Keratinocyte (primary cell): ENCODE measurements around the gene KCNK10. TPM values are rescaled to one million over a fixed set of nuclear protein-coding genes. Genes with fewer than 3 reads are reported as not detected.

Experiments used
- DNase-seq: peaks from one replicate; pipeline ENCODE4 v3.0.0-alpha.2; 2011; ENCODE audit warnings: low read depth, missing footprints, low spot score
- FAIRE-seq: peaks from 2 replicates; lab custom pipeline; 2011; peaks lifted over from hg19 to GRCh38; lab: Jason Lieb, UNC
- H2AFZ ChIP-seq: 2 replicates; pipeline ENCODE4 v1.6.0; 2012; ENCODE audit warnings: low read length, control low read depth, inconsistent platforms; ENCODE audit not compliant: control insufficient read depth
- H3K27ac ChIP-seq: 2 replicates; pipeline ENCODE4 v1.5.1; 2011; ENCODE audit warnings: low read length; ENCODE audit not compliant: control insufficient read depth, insufficient read depth
- H3K27me3 ChIP-seq: 3 replicates; pipeline ENCODE4 v1.6.0; 2011; ENCODE audit warnings: low read length; ENCODE audit not compliant: control insufficient read depth, insufficient read depth; ENCODE audit errors: extremely low read depth
- H3K36me3 ChIP-seq, 2 experiments: 2 replicates in 1 of 2; 3 replicates in 1 of 2; pipeline ENCODE4 v1.5.1; 2011; ENCODE audit warnings: low read length in 2 of 2, mild to moderate bottlenecking in 1 of 2; ENCODE audit not compliant: control insufficient read depth in 2 of 2, insufficient read depth in 2 of 2; ENCODE audit errors: extremely low read depth in 1 of 2
- H3K4me1 ChIP-seq: 3 replicates; pipeline ENCODE4 v1.5.1; 2011; ENCODE audit warnings: low read length; ENCODE audit not compliant: control insufficient read depth, insufficient read depth; ENCODE audit errors: extremely low read depth
- H3K4me2 ChIP-seq: 3 replicates; pipeline ENCODE4 v1.6.0; 2011; ENCODE audit warnings: low read depth, low read length; ENCODE audit not compliant: control insufficient read depth, insufficient read depth; ENCODE audit errors: extremely low read depth
- H3K4me3 ChIP-seq, 3 experiments: fragments of 200-600 bp in 1 of 3; sonication (generic) in 1 of 3; 2 replicates in 2 of 3; 3 replicates in 1 of 3; pipeline ENCODE4 v1.5.1; 2011 to 2016; ENCODE audit warnings: low read length in 3 of 3, mild to moderate bottlenecking in 3 of 3, control low read depth in 2 of 3, inconsistent platforms in 1 of 3, low read depth in 1 of 3, mixed read lengths in 1 of 3, mixed run types in 1 of 3, moderate library complexity in 1 of 3; ENCODE audit not compliant: control insufficient read depth in 2 of 3, insufficient read depth in 2 of 3; ENCODE audit errors: extremely low read depth in 1 of 3
- H3K79me2 ChIP-seq: 2 replicates; pipeline ENCODE4 v1.6.0; 2012; ENCODE audit warnings: low read length; ENCODE audit not compliant: control insufficient read depth, insufficient read depth
- H3K9ac ChIP-seq: 3 replicates; pipeline ENCODE4 v1.6.0; 2011; ENCODE audit warnings: low read length; ENCODE audit not compliant: control insufficient read depth, insufficient read depth; ENCODE audit errors: extremely low read depth
- H3K9me1 ChIP-seq: 3 replicates; pipeline ENCODE4 v1.6.0; 2011; ENCODE audit warnings: low read length; ENCODE audit not compliant: control insufficient read depth, insufficient read depth; ENCODE audit errors: extremely low read depth
- H3K9me3 ChIP-seq: 2 replicates; pipeline ENCODE4 v1.5.1; 2012; ENCODE audit warnings: low read depth, low read length; ENCODE audit not compliant: control insufficient read depth
- H4K20me1 ChIP-seq: 3 replicates; pipeline ENCODE4 v1.6.0; 2011; ENCODE audit warnings: low read length; ENCODE audit not compliant: control insufficient read depth, insufficient read depth; ENCODE audit errors: extremely low read depth
- EZH2 ChIP-seq: IDR thresholded peaks from one replicate; pipeline ENCODE4 v1.6.1; 2012; ENCODE audit warnings: inconsistent platforms, mild to moderate bottlenecking, low read length, moderate library complexity
- dilution Hi-C: fragments of 300-500 bp; cut with MboI; formaldehyde crosslinking; loops from one replicate; pipeline ENCODE4 v1.7.0; 2020; ENCODE audit warnings: low sequenced_read_pairs; ENCODE audit not compliant: extremely low pct_ligation_motif_present
- polyA plus RNA-seq, 5 experiments: library from polyadenylated mRNA; depleted of rRNA in 3 of 5; stranded (reverse) in 3 of 5; stranded (forward) in 1 of 5; unstranded in 1 of 5; fragments of >200 nt; gene quantifications; 1 replicate in 1 of 5; 2 replicates in 3 of 5; 3 replicates in 1 of 5; pipeline versions ENCODE4 v1.2.1 to v1.2.3, GENCODE V29; 2011 to 2012; ENCODE audit warnings: missing spikeins in 2 of 5, low read depth in 1 of 5, low replicate concordance in 1 of 5
- TF ChIP-seq, protein P1 (sequence below), 3 experiments: IDR thresholded peaks in 1 of 3; conservative IDR thresholded peaks in 1 of 3; optimal IDR thresholded peaks in 1 of 3; 2 replicates in 2 of 3; 3 replicates in 1 of 3; pipeline versions ENCODE3 to v1.5.1; 2011; ENCODE audit warnings: low read length in 3 of 3, mild to moderate bottlenecking in 3 of 3, moderate library complexity in 2 of 3, control low read depth in 1 of 3, inconsistent platforms in 1 of 3; ENCODE audit not compliant: insufficient read depth in 2 of 3; ENCODE audit errors: extremely low read depth in 1 of 3

The KCNK10 gene
- polyA plus RNA-seq, 1 donor (not counting 4 experiments of a cell fraction or from before 2014, with no cell fraction given): 0.79 TPM

DNA sequence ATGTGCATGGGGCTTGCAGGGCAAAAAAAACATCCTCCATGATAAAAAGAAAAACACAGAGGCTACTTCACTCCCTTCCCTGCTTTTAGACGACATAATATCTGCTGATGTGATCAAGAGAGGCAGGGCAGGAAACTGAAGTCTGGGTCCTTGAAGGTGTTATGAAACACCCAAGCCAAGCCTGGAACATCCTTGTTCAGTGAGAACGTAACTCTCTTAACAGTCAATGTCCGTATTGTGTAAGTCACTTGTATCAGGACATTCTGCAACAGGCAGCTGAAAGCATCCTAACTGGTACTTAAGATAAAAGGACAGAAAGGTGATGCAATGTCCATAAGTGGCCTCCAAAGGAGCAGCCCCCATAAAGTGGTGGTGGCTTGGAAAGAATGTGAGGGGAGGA is 20.0 kb downstream of the KCNK10 start:
- FAIRE-seq: no peak
- H3K4me2 ChIP-seq: no peak overlapping the region
- no peak overlapping the region for H3K9ac ChIP-seq
- H3K9me3 ChIP-seq: no peaks in the 10 kb centered on the region
- no peaks in the 10 kb centered on the region for H3K27me3 ChIP-seq
- H3K27ac ChIP-seq: no peak overlapping the region
- no peaks in the 10 kb centered on the region for H4K20me1 ChIP-seq
- no peaks in the 10 kb centered on the region for H3K9me1 ChIP-seq
- dilution Hi-C loops: no loop called here
- TF ChIP-seq, protein P1, sequence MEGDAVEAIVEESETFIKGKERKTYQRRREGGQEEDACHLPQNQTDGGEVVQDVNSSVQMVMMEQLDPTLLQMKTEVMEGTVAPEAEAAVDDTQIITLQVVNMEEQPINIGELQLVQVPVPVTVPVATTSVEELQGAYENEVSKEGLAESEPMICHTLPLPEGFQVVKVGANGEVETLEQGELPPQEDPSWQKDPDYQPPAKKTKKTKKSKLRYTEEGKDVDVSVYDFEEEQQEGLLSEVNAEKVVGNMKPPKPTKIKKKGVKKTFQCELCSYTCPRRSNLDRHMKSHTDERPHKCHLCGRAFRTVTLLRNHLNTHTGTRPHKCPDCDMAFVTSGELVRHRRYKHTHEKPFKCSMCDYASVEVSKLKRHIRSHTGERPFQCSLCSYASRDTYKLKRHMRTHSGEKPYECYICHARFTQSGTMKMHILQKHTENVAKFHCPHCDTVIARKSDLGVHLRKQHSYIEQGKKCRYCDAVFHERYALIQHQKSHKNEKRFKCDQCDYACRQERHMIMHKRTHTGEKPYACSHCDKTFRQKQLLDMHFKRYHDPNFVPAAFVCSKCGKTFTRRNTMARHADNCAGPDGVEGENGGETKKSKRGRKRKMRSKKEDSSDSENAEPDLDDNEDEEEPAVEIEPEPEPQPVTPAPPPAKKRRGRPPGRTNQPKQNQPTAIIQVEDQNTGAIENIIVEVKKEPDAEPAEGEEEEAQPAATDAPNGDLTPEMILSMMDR (optimal IDR thresholded peaks at IDR 0.05 in 1 of 3, IDR thresholded peaks at IDR 0.05 in 1 of 3, conservative IDR thresholded peaks at IDR 0.05 in 1 of 3; ENCODE audit: extremely low read depth in 1 of 3, insufficient read depth in 2 of 3, low read length in 3 of 3): no peak
- TF ChIP-seq EZH2: no peak
- H2AFZ ChIP-seq: no peak overlapping the region
- H3K4me3 ChIP-seq: no peak overlapping the region
- no peaks in the 10 kb centered on the region for H3K4me1 ChIP-seq
- DNase-seq: no peak
- no peaks in the 10 kb centered on the region for H3K36me3 ChIP-seq
- no peaks in the 10 kb centered on the region for H3K79me2 ChIP-seq

DNA sequence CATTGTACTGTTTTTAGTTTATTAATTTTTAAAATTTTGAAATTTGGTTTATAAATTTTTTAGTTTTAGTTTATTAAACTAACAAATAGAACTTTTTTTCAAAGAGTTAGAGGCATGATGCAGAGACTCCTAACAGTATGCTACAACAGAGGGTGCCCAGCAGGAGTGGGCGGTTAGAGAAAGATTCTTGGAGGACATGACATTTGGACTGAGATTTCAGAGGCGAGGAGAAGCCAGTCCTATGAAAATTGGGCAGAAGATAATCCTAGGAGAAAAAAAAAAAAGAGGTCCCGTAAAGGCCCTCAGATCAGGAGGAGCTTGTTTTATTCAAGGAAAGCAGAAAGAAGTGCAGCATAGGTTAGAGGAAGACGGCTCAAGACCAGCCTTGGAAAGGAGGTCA is 21.7 kb downstream of the KCNK10 start:
- no peak for FAIRE-seq

More for the DNA sequence above, 21.7 kb downstream of the KCNK10 start:
- dilution Hi-C loops: no loop called here
- Histone ChIP-seq H3K4me2 (no peak overlapping the region), H3K9me3 (no peaks in the 10 kb centered on the region), H3K79me2 (no peaks in the 10 kb centered on the region), H4K20me1 (no peaks in the 10 kb centered on the region), H3K4me1 (no peaks in the 10 kb centered on the region), H2AFZ (no peak overlapping the region), H3K27me3 (no peaks in the 10 kb centered on the region), H3K9ac (no peak overlapping the region), H3K27ac (no peak overlapping the region), H3K4me3 (no peak overlapping the region), H3K9me1 (no peaks in the 10 kb centered on the region), H3K36me3 (no peaks in the 10 kb centered on the region)
- no peak for DNase-seq
- TF ChIP-seq EZH2: no peak
- TF ChIP-seq, protein P1 (optimal IDR thresholded peaks at IDR 0.05 in 1 of 3, IDR thresholded peaks at IDR 0.05 in 1 of 3, conservative IDR thresholded peaks at IDR 0.05 in 1 of 3; ENCODE audit: extremely low read depth in 1 of 3, insufficient read depth in 2 of 3, low read length in 3 of 3): no peak
